WTC11 (cell line): ENCODE results near the gene ESRRG.

Source experiments
- CREM ChIP-seq: sonication (generic); formaldehyde crosslinking; IDR thresholded peaks from 2 replicates; pipeline ENCODE4 v1.8.1; 2022; ENCODE audit warnings: mild to moderate bottlenecking, missing genetic modification reagents, moderate library complexity
- FOXK1 ChIP-seq: sonication (generic); formaldehyde crosslinking; IDR thresholded peaks from 2 replicates; pipeline ENCODE4 v1.8.0; 2022; ENCODE audit warnings: mild to moderate bottlenecking, moderate library complexity, missing genetic modification reagents
- JUN ChIP-seq: sonication (generic); formaldehyde crosslinking; IDR thresholded peaks from 2 replicates; pipeline ENCODE4 v1.8.0; 2023; ENCODE audit warnings: mild to moderate bottlenecking, missing genetic modification reagents
- ZNF232 ChIP-seq: sonication (generic); formaldehyde crosslinking; IDR thresholded peaks from 2 replicates; pipeline ENCODE4 v1.8.0; 2022; ENCODE audit warnings: mild to moderate bottlenecking, missing genetic modification reagents
- TF ChIP-seq, protein P1 (sequence below): sonication (generic); formaldehyde crosslinking; IDR thresholded peaks from 2 replicates; pipeline ENCODE4 v1.8.0; 2022; ENCODE audit warnings: mild to moderate bottlenecking, missing genetic modification reagents
- TF ChIP-seq, protein P2 (sequence below): sonication (generic); formaldehyde crosslinking; IDR thresholded peaks from 2 replicates; pipeline ENCODE4 v1.8.1; 2023; ENCODE audit warnings: mild to moderate bottlenecking, missing genetic modification reagents, moderate library complexity
- TF ChIP-seq, protein P3 (sequence below): fragments of 200-600 bp; IDR thresholded peaks from 2 replicates; pipeline ENCODE4 v1.8.0; 2022; ENCODE audit warnings: antibody characterized with exemption
- TF ChIP-seq, protein P4 (sequence below): sonication (generic); formaldehyde crosslinking; IDR thresholded peaks from 2 replicates; pipeline ENCODE4 v1.8.1; 2022; ENCODE audit warnings: low read depth, missing genetic modification reagents, borderline replicate concordance
- TF ChIP-seq, protein P5 (sequence below): sonication (generic); formaldehyde crosslinking; IDR thresholded peaks from 2 replicates; pipeline ENCODE4 v1.8.0; 2022; ENCODE audit warnings: mild to moderate bottlenecking, missing genetic modification reagents

DNA sequence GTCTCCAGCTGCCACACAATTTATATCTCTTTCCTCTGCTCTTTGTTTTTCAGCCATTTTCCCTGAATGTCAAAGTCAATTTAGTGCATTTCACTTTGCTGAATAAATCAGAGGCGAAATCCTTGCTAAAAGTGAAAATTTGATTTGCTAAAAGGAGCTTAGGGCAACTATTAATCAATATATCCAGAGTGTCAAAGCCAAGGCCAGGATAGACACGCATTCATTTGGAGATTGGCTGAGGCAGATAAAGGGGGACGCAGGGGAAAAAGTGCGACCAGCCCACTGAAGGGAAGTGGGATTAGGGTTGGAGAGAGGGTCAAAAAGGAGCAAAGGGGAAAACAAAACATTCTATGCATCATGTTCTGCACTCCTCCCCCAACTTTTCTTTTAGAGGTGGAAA, 167.6 kb downstream of the ESRRG start:
- no peak for TF ChIP-seq JUN (CRISPR knock-in tag)
- TF ChIP-seq CREM (CRISPR knock-in tag), result no peak
- TF ChIP-seq, protein P1, sequence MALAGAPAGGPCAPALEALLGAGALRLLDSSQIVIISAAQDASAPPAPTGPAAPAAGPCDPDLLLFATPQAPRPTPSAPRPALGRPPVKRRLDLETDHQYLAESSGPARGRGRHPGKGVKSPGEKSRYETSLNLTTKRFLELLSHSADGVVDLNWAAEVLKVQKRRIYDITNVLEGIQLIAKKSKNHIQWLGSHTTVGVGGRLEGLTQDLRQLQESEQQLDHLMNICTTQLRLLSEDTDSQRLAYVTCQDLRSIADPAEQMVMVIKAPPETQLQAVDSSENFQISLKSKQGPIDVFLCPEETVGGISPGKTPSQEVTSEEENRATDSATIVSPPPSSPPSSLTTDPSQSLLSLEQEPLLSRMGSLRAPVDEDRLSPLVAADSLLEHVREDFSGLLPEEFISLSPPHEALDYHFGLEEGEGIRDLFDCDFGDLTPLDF, result no peak
- no peak for TF ChIP-seq ZNF232 (CRISPR knock-in tag)
- TF ChIP-seq FOXK1 (CRISPR knock-in tag), result no peak
- TF ChIP-seq, protein P2, sequence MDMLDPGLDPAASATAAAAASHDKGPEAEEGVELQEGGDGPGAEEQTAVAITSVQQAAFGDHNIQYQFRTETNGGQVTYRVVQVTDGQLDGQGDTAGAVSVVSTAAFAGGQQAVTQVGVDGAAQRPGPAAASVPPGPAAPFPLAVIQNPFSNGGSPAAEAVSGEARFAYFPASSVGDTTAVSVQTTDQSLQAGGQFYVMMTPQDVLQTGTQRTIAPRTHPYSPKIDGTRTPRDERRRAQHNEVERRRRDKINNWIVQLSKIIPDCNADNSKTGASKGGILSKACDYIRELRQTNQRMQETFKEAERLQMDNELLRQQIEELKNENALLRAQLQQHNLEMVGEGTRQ, result no peak
- TF ChIP-seq, protein P3, sequence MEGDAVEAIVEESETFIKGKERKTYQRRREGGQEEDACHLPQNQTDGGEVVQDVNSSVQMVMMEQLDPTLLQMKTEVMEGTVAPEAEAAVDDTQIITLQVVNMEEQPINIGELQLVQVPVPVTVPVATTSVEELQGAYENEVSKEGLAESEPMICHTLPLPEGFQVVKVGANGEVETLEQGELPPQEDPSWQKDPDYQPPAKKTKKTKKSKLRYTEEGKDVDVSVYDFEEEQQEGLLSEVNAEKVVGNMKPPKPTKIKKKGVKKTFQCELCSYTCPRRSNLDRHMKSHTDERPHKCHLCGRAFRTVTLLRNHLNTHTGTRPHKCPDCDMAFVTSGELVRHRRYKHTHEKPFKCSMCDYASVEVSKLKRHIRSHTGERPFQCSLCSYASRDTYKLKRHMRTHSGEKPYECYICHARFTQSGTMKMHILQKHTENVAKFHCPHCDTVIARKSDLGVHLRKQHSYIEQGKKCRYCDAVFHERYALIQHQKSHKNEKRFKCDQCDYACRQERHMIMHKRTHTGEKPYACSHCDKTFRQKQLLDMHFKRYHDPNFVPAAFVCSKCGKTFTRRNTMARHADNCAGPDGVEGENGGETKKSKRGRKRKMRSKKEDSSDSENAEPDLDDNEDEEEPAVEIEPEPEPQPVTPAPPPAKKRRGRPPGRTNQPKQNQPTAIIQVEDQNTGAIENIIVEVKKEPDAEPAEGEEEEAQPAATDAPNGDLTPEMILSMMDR, result no peak
- TF ChIP-seq, protein P4, sequence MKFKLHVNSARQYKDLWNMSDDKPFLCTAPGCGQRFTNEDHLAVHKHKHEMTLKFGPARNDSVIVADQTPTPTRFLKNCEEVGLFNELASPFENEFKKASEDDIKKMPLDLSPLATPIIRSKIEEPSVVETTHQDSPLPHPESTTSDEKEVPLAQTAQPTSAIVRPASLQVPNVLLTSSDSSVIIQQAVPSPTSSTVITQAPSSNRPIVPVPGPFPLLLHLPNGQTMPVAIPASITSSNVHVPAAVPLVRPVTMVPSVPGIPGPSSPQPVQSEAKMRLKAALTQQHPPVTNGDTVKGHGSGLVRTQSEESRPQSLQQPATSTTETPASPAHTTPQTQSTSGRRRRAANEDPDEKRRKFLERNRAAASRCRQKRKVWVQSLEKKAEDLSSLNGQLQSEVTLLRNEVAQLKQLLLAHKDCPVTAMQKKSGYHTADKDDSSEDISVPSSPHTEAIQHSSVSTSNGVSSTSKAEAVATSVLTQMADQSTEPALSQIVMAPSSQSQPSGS (CRISPR knock-in tag), result no peak
- TF ChIP-seq, protein P5, sequence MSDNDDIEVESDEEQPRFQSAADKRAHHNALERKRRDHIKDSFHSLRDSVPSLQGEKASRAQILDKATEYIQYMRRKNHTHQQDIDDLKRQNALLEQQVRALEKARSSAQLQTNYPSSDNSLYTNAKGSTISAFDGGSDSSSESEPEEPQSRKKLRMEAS (CRISPR knock-in tag), result no peak
